Panc1 (cell line): ENCODE measurements around the gene CHCHD3. TPM values are rescaled to one million over a fixed set of nuclear protein-coding genes. Genes with fewer than 3 reads are reported as not detected.

Experiments used
- ATAC-seq: fragments of 200-7000 bp; cut with Tn5 transposase; 2 replicates; pipeline ENCODE4 v1.9.1; 2020; ENCODE audit warnings: mild to moderate bottlenecking, moderate library complexity
- BruUV-seq: library from RNA; stranded (reverse); fragments of 400-500 nt; replicated peaks from 2 replicates; lab custom pipeline; 2021; lab: Mats Ljungman, UMichigan
- CTCF ChIA-PET: fragments of 300-600 bp; sonication (Branson Sonifier 250); formaldehyde crosslinking; loops from one replicate; lab custom pipeline; 2022; ENCODE audit warnings: antibody characterized with exemption; lab: Charles Lee
- POLR2A ChIA-PET: fragments of 300-600 bp; sonication (Branson Sonifier 250); formaldehyde crosslinking; loops from one replicate; lab custom pipeline; 2022; ENCODE audit warnings: antibody characterized with exemption; lab: Charles Lee
- DNase-seq: peaks from one replicate; pipeline ENCODE4 v3.0.0-alpha.2; 2010; ENCODE audit warnings: low read depth, low spot score
- H3K27ac ChIP-seq: 2 replicates; pipeline ENCODE4 v1.5.1; 2011; ENCODE audit warnings: mild to moderate bottlenecking, low read length, inconsistent platforms
- H3K27me3 ChIP-seq: fragments of 200-500 bp; sonication (Bioruptor generic); 2 replicates; pipeline ENCODE4 v1.6.0; 2014; ENCODE audit warnings: low read length, inconsistent platforms; ENCODE audit not compliant: control insufficient read depth, insufficient read depth
- H3K36me3 ChIP-seq: fragments of 200-500 bp; sonication (Bioruptor generic); 2 replicates; pipeline ENCODE4 v1.5.1; 2014; ENCODE audit warnings: inconsistent platforms, mild to moderate bottlenecking, low read length, moderate library complexity; ENCODE audit not compliant: control insufficient read depth, insufficient read depth
- H3K4me1 ChIP-seq: 2 replicates; pipeline ENCODE4 v1.5.1; 2011; ENCODE audit warnings: inconsistent platforms, mild to moderate bottlenecking, low read length, moderate library complexity; ENCODE audit not compliant: control insufficient read depth, insufficient read depth
- H3K4me3 ChIP-seq, 2 experiments: 2 replicates each; pipeline ENCODE4 v1.5.1; 2011 to 2012; ENCODE audit warnings: low read depth in 2 of 2, low read length in 2 of 2, mild to moderate bottlenecking in 2 of 2, inconsistent platforms in 1 of 2, moderate library complexity in 1 of 2
- H3K9me3 ChIP-seq: fragments of 200-500 bp; sonication (Bioruptor generic); 2 replicates; pipeline ENCODE4 v1.5.1; 2014; ENCODE audit warnings: low read depth, mild to moderate bottlenecking, inconsistent platforms, low read length, moderate library complexity; ENCODE audit not compliant: control insufficient read depth, insufficient read depth
- POLR2AphosphoS5 ChIP-seq: IDR thresholded peaks from 2 replicates; pipeline ENCODE4 v1.6.1; 2012; ENCODE audit warnings: mild to moderate bottlenecking, low read depth, low read length, moderate library complexity
- SIN3A ChIP-seq: IDR thresholded peaks from 2 replicates; pipeline ENCODE4 v1.6.1; 2012; ENCODE audit warnings: low read depth, mild to moderate bottlenecking, low read length, moderate library complexity, borderline replicate concordance; ENCODE audit not compliant: insufficient read depth
- TCF7L2 ChIP-seq: IDR thresholded peaks from 2 replicates; pipeline ENCODE4 v1.6.1; 2011; ENCODE audit warnings: mild to moderate bottlenecking, low read depth, low read length, inconsistent platforms
- in situ Hi-C: cut with HindIII; loops from 2 replicates; pipeline ENCODE4 v1.10.0; 2016; ENCODE audit warnings: low sequenced_read_pairs, low pct_unique_long_range_greater_than_20kb
- intact Hi-C: fragments of 100-400 bp; cut with micrococcal nuclease; formaldehyde crosslinking; loops from one replicate; pipeline ENCODE4 v1.10.0; 2022; ENCODE audit not compliant: unreplicated experiment
- total RNA-seq: library from RNA; stranded (reverse); gene quantifications from one replicate; pipeline ENCODE4 v1.2.1, GENCODE V29; 2021; ENCODE audit not compliant: unreplicated experiment
- TF ChIP-seq, protein P1 (sequence below): fragments of 450-650 bp; IDR thresholded peaks from 2 replicates; pipeline ENCODE4 v1.5.1; 2017; ENCODE audit warnings: mild to moderate bottlenecking
- TF ChIP-seq, protein P2 (sequence below), 2 experiments: IDR thresholded peaks; 2 replicates each; pipeline ENCODE4 v1.6.1; 2011 to 2012; ENCODE audit warnings: low read depth in 2 of 2, control low read depth in 1 of 2, low read length in 1 of 2, mild to moderate bottlenecking in 1 of 2, moderate library complexity in 1 of 2; ENCODE audit not compliant: insufficient read depth in 1 of 2

CHCHD3 gene
- total RNA-seq, 1 experiment from 2014 or later = 109 TPM

DNA sequence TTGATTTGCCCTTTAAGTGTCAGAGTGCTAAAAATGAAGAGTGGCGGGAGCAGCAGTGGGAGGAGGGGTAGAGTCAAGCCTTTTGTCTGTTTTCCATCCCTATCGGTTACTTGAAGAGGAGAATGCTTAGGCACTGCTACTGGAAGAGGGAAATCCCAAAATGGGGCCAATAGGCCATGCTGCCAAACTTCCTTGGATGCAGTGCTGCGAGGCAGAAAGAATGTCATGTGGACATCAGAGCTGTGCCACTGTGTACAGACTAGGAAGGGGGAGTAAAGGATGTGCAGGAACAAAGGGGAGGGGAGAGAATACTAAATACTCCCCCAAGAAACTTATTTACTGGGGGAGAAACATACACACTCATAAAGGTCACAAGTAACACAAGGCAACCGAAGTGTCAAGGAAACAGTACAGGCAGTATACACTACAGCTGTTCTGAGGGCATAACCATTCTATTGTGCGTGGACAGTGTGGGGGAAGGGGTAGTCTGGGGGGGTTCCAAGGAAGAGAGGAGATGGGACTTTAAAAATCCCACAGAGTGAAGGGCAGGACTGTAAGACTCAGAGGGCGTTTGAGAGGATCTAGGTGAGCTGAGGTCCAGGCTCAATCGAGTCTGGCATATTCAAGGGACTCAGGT is 276.9 kb downstream of the CHCHD3 start:
- in situ Hi-C loops (no loop called here), intact Hi-C loops (no loop called here)
- Histone ChIP-seq H3K27me3 (no peaks in the 10 kb centered on the region), H3K9me3 (no peaks in the 10 kb centered on the region), H3K36me3 (no peaks in the 10 kb centered on the region), H3K4me1 (no peaks in the 10 kb centered on the region), H3K27ac (no peak overlapping the region), H3K4me3 (no peak overlapping the region)
- ChIA-PET CTCF (no interaction called here), POLR2A (no interaction called here)
- no peak for DNase-seq
- ATAC-seq = no peak
- TF ChIP-seq SIN3A = no peak
- TF ChIP-seq, protein P1, sequence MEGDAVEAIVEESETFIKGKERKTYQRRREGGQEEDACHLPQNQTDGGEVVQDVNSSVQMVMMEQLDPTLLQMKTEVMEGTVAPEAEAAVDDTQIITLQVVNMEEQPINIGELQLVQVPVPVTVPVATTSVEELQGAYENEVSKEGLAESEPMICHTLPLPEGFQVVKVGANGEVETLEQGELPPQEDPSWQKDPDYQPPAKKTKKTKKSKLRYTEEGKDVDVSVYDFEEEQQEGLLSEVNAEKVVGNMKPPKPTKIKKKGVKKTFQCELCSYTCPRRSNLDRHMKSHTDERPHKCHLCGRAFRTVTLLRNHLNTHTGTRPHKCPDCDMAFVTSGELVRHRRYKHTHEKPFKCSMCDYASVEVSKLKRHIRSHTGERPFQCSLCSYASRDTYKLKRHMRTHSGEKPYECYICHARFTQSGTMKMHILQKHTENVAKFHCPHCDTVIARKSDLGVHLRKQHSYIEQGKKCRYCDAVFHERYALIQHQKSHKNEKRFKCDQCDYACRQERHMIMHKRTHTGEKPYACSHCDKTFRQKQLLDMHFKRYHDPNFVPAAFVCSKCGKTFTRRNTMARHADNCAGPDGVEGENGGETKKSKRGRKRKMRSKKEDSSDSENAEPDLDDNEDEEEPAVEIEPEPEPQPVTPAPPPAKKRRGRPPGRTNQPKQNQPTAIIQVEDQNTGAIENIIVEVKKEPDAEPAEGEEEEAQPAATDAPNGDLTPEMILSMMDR = no peak
- BruUV-seq = no TSS peak

DNA sequence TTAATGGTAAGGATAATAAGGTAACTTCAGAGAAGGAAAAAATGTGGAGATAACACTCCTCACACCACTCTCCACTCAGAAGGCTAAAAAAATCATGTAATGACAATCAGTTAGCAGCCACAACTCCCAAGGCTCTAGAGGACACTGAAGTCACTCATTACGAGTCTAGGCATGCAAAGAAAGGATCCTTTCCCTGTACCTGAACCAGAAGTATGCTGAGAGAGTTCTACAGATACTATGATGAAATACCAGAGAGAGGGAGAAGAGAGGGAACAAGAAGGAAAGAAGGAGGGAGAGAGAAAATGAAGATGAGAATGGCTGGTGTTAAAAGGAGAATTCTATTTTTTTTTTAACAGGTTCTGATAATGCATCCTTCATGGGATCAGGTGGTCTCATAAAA is 281.4 kb downstream of the CHCHD3 start:
- ChIA-PET POLR2A (no interaction called here), CTCF (no interaction called here)
- no TSS peak for BruUV-seq
- Histone ChIP-seq H3K36me3 (no peaks in the 10 kb centered on the region), H3K9me3 (no peaks in the 10 kb centered on the region), H3K27me3 (no peaks in the 10 kb centered on the region), H3K27ac (no peak overlapping the region), H3K4me1 (no peaks in the 10 kb centered on the region), H3K4me3 (no peak overlapping the region)
- ATAC-seq = no peak
- in situ Hi-C loops (no loop called here), intact Hi-C loops (no loop called here)
- TF ChIP-seq, protein P2, sequence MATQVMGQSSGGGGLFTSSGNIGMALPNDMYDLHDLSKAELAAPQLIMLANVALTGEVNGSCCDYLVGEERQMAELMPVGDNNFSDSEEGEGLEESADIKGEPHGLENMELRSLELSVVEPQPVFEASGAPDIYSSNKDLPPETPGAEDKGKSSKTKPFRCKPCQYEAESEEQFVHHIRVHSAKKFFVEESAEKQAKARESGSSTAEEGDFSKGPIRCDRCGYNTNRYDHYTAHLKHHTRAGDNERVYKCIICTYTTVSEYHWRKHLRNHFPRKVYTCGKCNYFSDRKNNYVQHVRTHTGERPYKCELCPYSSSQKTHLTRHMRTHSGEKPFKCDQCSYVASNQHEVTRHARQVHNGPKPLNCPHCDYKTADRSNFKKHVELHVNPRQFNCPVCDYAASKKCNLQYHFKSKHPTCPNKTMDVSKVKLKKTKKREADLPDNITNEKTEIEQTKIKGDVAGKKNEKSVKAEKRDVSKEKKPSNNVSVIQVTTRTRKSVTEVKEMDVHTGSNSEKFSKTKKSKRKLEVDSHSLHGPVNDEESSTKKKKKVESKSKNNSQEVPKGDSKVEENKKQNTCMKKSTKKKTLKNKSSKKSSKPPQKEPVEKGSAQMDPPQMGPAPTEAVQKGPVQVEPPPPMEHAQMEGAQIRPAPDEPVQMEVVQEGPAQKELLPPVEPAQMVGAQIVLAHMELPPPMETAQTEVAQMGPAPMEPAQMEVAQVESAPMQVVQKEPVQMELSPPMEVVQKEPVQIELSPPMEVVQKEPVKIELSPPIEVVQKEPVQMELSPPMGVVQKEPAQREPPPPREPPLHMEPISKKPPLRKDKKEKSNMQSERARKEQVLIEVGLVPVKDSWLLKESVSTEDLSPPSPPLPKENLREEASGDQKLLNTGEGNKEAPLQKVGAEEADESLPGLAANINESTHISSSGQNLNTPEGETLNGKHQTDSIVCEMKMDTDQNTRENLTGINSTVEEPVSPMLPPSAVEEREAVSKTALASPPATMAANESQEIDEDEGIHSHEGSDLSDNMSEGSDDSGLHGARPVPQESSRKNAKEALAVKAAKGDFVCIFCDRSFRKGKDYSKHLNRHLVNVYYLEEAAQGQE (IDR thresholded peaks at IDR 0.05; ENCODE audit: insufficient read depth in 1 of 2, low read depth in 2 of 2, low read length in 1 of 2) = no peak
- TF ChIP-seq TCF7L2 = no peak
- no peak for TF ChIP-seq SIN3A
- TF ChIP-seq, protein P1 = no peak
- TF ChIP-seq POLR2AphosphoS5 = no peak
- DNase-seq = no peak
